GM21825 (cell line): Measurements from ENCODE around the gene MRC1.

Experiments used
- ATAC-seq: cut with Tn5 transposase; IDR thresholded peaks from one replicate; pipeline ENCODE4 v1.9.1; 2021; ENCODE audit warnings: mild to moderate bottlenecking, moderate library complexity; ENCODE audit not compliant: unreplicated experiment

MRC1 gene

GRCh38 chr10:17808971-17809841 is at the start of gene MRC1:
Gene MRC1, plus strand, starts transcription at chr10:17809348. Its CDS starts 118 bp downstream, at chr10:17809466.
- no peak for ATAC-seq

- no peak for ATAC-seq
These were observed 45.0 kb upstream of the MRC1 start for GRCh38 chr10:17764142-17764541.

- no peak for ATAC-seq
These were observed 43.5 kb upstream of the MRC1 start for GRCh38 chr10:17765602-17766001.

GRCh38 chr10:17766731-17767130 is 42.4 kb upstream of the MRC1 start:
- no peak for ATAC-seq

GRCh38 chr10:17768496-17768895 is 40.7 kb upstream of the MRC1 start:
- no peak for ATAC-seq

- no peak for ATAC-seq
These were observed 40.2 kb upstream of the MRC1 start for GRCh38 chr10:17768957-17769356.

GRCh38 chr10:17771017-17771416 is 38.1 kb upstream of the MRC1 start:
- no peak for ATAC-seq

GRCh38 chr10:17779784-17780183 is 29.4 kb upstream of the MRC1 start:
- ATAC-seq = no peak

- no peak for ATAC-seq
These were observed 28.4 kb upstream of the MRC1 start for GRCh38 chr10:17780727-17781126.

GRCh38 chr10:17781856-17782255 is 27.3 kb upstream of the MRC1 start:
- no peak for ATAC-seq

- ATAC-seq = no peak
These were observed 26.1 kb upstream of the MRC1 start for GRCh38 chr10:17782921-17783665.

- no peak for ATAC-seq
These were observed 25.4 kb upstream of the MRC1 start for GRCh38 chr10:17783751-17784150.

- ATAC-seq = no peak
These were observed 24.5 kb upstream of the MRC1 start for GRCh38 chr10:17784688-17785087.

GRCh38 chr10:17785276-17785930 is 23.7 kb upstream of the MRC1 start:
- ATAC-seq = no peak

GRCh38 chr10:17787087-17787961 is 21.8 kb upstream of the MRC1 start:
- no peak for ATAC-seq

- ATAC-seq = no peak
These were observed 20.5 kb upstream of the MRC1 start for GRCh38 chr10:17788646-17789045.

- no peak for ATAC-seq
These were observed 19.8 kb upstream of the MRC1 start for GRCh38 chr10:17789396-17789795.

- ATAC-seq = no peak
These were observed 18.5 kb upstream of the MRC1 start for GRCh38 chr10:17790651-17791050.

- ATAC-seq = no peak
These were observed 16.2 kb upstream of the MRC1 start for GRCh38 chr10:17792991-17793390.

GRCh38 chr10:17793823-17794644 is 15.1 kb upstream of the MRC1 start:
- no peak for ATAC-seq
